GM18508 (cell line): ENCODE data around the gene ACAP2.

Source experiments
- ATAC-seq: cut with Tn5 transposase; IDR thresholded peaks from one replicate; pipeline ENCODE4 v1.9.1; 2021; ENCODE audit warnings: moderate number of reproducible peaks; ENCODE audit not compliant: insufficient read depth, unreplicated experiment

The ACAP2 gene

DNA sequence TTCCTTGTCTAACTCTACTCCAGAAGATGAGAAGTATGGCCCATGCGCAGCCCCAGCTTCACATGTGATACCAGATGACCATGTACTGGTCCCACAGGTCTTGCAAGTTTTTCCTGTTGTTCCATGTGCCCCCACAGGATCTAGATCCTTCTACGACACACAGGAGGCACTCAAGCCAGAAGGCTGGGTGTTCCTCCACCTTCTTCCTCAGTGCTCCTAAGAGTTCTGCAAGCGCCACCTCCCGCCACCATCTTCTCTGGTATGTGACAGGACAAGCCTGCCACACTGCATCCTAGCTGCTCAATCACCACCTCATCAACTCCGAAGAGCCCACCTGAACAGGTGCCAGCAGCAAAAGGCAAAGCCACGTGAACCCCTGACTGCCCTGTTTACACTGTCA lies 214.9 kb downstream of the ACAP2 start:
- no peak for ATAC-seq

DNA sequence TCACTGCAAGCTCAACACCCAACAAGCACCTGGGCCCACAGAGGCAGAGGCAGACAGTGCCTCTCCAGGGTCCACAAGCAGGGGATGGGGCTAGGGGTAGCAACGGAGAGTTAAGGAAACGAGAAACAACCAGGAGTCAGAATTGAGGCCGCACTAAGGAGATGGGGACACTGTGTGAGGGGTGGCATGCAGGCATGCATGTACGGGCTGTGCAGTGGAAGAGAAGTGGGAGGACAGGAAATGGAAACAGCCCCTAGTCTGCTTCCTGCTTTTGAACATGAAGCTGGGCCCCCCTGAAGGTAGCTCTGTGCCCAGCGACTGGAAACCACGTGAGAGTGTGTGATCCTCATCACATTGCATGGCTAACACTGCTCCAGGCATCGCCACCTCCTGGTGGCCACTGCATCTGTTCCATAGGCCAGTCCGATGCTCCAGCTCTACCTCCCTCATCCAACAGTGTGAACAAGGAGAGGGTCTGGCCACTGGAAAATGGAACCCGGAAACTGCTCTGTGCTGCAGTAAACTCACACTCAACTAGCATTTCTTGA lies 215.8 kb downstream of the ACAP2 start:
- no peak for ATAC-seq

DNA sequence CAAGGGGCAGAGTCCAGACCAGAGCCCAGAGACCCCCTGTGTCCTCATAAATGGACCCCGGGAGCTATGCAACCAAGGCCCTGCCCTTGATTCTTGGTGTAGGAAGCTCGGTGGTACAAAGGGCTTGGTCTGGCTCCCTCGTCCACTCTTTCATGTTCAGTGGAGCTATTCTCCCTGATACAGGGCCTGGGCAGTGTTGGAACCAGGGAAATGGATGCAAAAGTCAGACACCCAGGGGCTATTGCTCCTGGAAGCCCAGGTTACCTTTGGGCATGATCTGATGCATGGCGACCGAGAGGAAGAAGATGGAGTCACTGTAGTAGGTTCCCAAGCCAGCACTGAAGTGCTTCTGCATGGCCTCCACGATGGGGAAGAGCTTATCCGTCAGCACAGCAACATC lies 216.4 kb downstream of the ACAP2 start:
- ATAC-seq, result no peak

DNA sequence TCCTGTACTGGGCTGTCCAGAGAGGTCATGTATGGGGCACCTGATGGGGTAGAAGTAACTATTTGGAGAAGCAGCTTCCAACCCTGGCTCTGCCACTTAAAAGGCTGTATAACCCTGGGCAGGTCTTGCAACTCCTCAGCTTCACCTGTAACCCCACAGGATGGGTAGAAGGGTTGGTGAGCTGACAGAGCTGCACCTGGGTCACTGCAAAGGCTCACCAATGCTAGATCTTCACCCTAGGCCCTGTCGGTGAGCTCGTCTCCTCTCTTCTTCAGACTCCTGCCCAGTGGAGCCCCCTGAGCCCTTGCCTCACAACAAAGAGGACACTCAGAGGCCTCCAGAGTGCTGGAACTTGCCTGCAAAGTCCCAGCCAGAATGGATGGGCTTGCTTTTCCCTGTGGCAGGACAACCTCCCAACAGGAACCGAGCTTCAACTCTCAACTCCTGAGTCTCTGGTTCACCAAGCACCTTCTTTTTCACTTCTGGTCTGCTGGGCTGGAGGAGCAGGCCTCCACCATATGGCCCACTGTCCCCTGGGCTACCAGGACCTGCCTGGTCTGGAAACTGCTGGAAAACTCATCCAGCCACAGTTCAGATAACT lies 217.7 kb downstream of the ACAP2 start:
- ATAC-seq, result no peak
